Vagina (tissue), 2 donors: ENCODE data around the gene GRK3. TPM values are rescaled to one million over a fixed set of nuclear protein-coding genes. Genes with fewer than 3 reads are reported as not detected.
"Not testable (repeated sequence)": the region's sequence is repeated elsewhere in the genome, so short reads cannot be mapped to it uniquely, and the experiment has no call there.

Experiments
- DNase-seq, 2 donors: peaks; one replicate each; pipeline ENCODE4 v3.0.0-alpha.2; 2017; ENCODE audit errors: extremely low spot score in 2 of 2
- H3K27ac ChIP-seq: fragments of 200-600 bp; sonication (generic); one replicate; pipeline ENCODE4 v1.5.1; 2019
- H3K27me3 ChIP-seq: fragments of 200-600 bp; sonication (generic); one replicate; pipeline ENCODE4 v1.5.1; 2019
- H3K36me3 ChIP-seq, 2 donors: fragments of 200-600 bp; sonication (generic); one replicate each; pipeline ENCODE4 v1.5.1; 2017 to 2019
- H3K4me1 ChIP-seq: fragments of 200-600 bp; sonication (generic); one replicate; pipeline ENCODE4 v1.5.1; 2019
- H3K4me3 ChIP-seq, 2 donors: fragments of 200-600 bp; sonication (generic); 1 replicate in 1 of 2; 2 replicates in 1 of 2; pipeline ENCODE4 v1.5.1; 2016 to 2019
- H3K9me3 ChIP-seq: fragments of 200-600 bp; sonication (generic); one replicate; pipeline ENCODE4 v1.5.1; 2019
- CTCF ChIP-seq, 3 experiments: fragments of 450-650 bp in 2 of 3; fragments of 200-600 bp in 1 of 3; sonication (generic) in 1 of 3; IDR thresholded peaks; one replicate each; pipeline ENCODE4 v1.5.1; 2017 to 2019; ENCODE audit warnings: antibody characterized with exemption in 3 of 3, mild to moderate bottlenecking in 2 of 3, moderate library complexity in 2 of 3
- POLR2A ChIP-seq, 2 donors: fragments of 450-650 bp; IDR thresholded peaks; one replicate each; pipeline ENCODE4 v1.6.1; 2017; ENCODE audit warnings: antibody characterized with exemption in 2 of 2, mild to moderate bottlenecking in 2 of 2, moderate library complexity in 2 of 2
- POLR2AphosphoS5 ChIP-seq, 2 donors: sonication (generic); formaldehyde crosslinking; IDR thresholded peaks; one replicate each; pipeline ENCODE4 v1.9.0; 2017; ENCODE audit warnings: antibody characterized with exemption in 2 of 2, mild to moderate bottlenecking in 2 of 2, low read depth in 1 of 2; ENCODE audit not compliant: insufficient read depth in 1 of 2
- intact Hi-C: fragments of 100-400 bp; cut with DNase I; formaldehyde crosslinking; loops from one replicate; pipeline ENCODE4 v1.15.1; 2023
- total RNA-seq: library from RNA; depleted of rRNA; stranded (reverse); fragments of >200 nt; gene quantifications from one replicate; pipeline ENCODE4 v1.2.3, GENCODE V29; 2016

The GRK3 gene
- total RNA-seq, 1 donor from 2014 or later = 5.6 TPM

GRCh38 chr22:25701056-25701780 lies 136.7 kb downstream of the GRK3 start:
- Histone ChIP-seq H3K27ac (no peak overlapping the region), H3K36me3 (no peaks in the 10 kb centered on the region), H3K9me3 (no peaks in the 10 kb centered on the region), H3K4me1 (peaks cover 4% of the 10 kb centered on the region), H3K27me3 (no peaks in the 10 kb centered on the region), H3K4me3 (no peak overlapping the region)
- intact Hi-C loops = loop anchor here (5.0 kb wide), 1 partner anchor 239 kb away; no protein-coding TSS in a partner anchor
- no peak for DNase-seq
- TF ChIP-seq CTCF (IDR thresholded peaks at IDR 0.05) (no peak), POLR2A (IDR thresholded peaks at IDR 0.05) (no peak)

- no peak for DNase-seq
- Histone ChIP-seq H3K27me3 (no peaks in the 10 kb centered on the region), H3K9me3 (no peaks in the 10 kb centered on the region), H3K27ac (no peak overlapping the region), H3K4me3 (no peak overlapping the region), H3K36me3 (no peaks in the 10 kb centered on the region), H3K4me1 (peaks cover 4% of the 10 kb centered on the region)
- intact Hi-C loops = loop anchor here (5.0 kb wide), 1 partner anchor 240 kb away; no protein-coding TSS in a partner anchor
- TF ChIP-seq POLR2A (IDR thresholded peaks at IDR 0.05) = no peak
- no peak for TF ChIP-seq POLR2AphosphoS5 (IDR thresholded peaks at IDR 0.05; ENCODE audit: insufficient read depth in 1 of 2, low read depth in 1 of 2)
- TF ChIP-seq CTCF (IDR thresholded peaks at IDR 0.05) = peak in 2 of 3 experiments; percentile 15 to 29
Measured at GRCh38 chr22:25702040-25702439, 137.6 kb downstream of the GRK3 start.

GRCh38 chr22:25702571-25703167 lies 138.2 kb downstream of the GRK3 start:
- Histone ChIP-seq H3K9me3 (no peaks in the 10 kb centered on the region), H3K27me3 (no peaks in the 10 kb centered on the region), H3K4me3 (no peak overlapping the region), H3K36me3 (no peaks in the 10 kb centered on the region), H3K4me1 (peaks cover 4% of the 10 kb centered on the region), H3K27ac (no peak overlapping the region)
- DNase-seq = no peak
- intact Hi-C loops = loop anchor here (5.0 kb wide), 1 partner anchor 240 kb away; no protein-coding TSS in a partner anchor
- TF ChIP-seq POLR2A (IDR thresholded peaks at IDR 0.05) (no peak), CTCF (IDR thresholded peaks at IDR 0.05) (no peak), POLR2AphosphoS5 (IDR thresholded peaks at IDR 0.05; ENCODE audit: insufficient read depth in 1 of 2, low read depth in 1 of 2) (no peak)

GRCh38 chr22:25704701-25705100 lies 140.2 kb downstream of the GRK3 start:
- Histone ChIP-seq H3K4me3 (no peak overlapping the region), H3K36me3 (no peaks in the 10 kb centered on the region), H3K27me3 (no peaks in the 10 kb centered on the region), H3K27ac (no peak overlapping the region), H3K9me3 (no peaks in the 10 kb centered on the region), H3K4me1 (peaks cover 4% of the 10 kb centered on the region)
- no peak for TF ChIP-seq POLR2A (IDR thresholded peaks at IDR 0.05)
- TF ChIP-seq CTCF (IDR thresholded peaks at IDR 0.05) = no peak
- no peak for TF ChIP-seq POLR2AphosphoS5 (IDR thresholded peaks at IDR 0.05; ENCODE audit: insufficient read depth in 1 of 2, low read depth in 1 of 2)
- intact Hi-C loops = loop anchor here (5.0 kb wide), 1 partner anchor 242 kb away; no protein-coding TSS in a partner anchor
- DNase-seq = no peak

GRCh38 chr22:25706197-25706596 lies 141.7 kb downstream of the GRK3 start:
- TF ChIP-seq CTCF (IDR thresholded peaks at IDR 0.05) (no peak), POLR2AphosphoS5 (IDR thresholded peaks at IDR 0.05; ENCODE audit: insufficient read depth in 1 of 2, low read depth in 1 of 2) (no peak), POLR2A (IDR thresholded peaks at IDR 0.05) (no peak)
- DNase-seq = no peak
- H3K4me3 ChIP-seq = no peak overlapping the region
- H3K36me3 ChIP-seq = no peaks in the 10 kb centered on the region
- no peaks in the 10 kb centered on the region for H3K27me3 ChIP-seq
- H3K4me1 ChIP-seq = no peaks in the 10 kb centered on the region
- no peak overlapping the region for H3K27ac ChIP-seq
- intact Hi-C loops = no loop called here
- no peaks in the 10 kb centered on the region for H3K9me3 ChIP-seq

- DNase-seq, H3K4me3 ChIP-seq, H3K27me3 ChIP-seq, H3K36me3 ChIP-seq, intact Hi-C loops, H3K9me3 ChIP-seq, H3K27ac ChIP-seq, H3K4me1 ChIP-seq: not testable (repeated sequence)
Measured at GRCh38 chr22:25708430-25708829, 144.0 kb downstream of the GRK3 start.
